Ishikawa (cell line): ENCODE measurements around the gene CFAP221.

Experiments
- CEBPB ChIP-seq: IDR thresholded peaks from 2 replicates; pipeline ENCODE4 v1.6.1; 2012
- CREB1 ChIP-seq: IDR thresholded peaks from 2 replicates; pipeline ENCODE4 v1.6.1; 2012; ENCODE audit warnings: low read depth
- EGR1 ChIP-seq: IDR thresholded peaks from 2 replicates; pipeline ENCODE4 v1.6.1; 2012
- EP300 ChIP-seq: IDR thresholded peaks from 2 replicates; pipeline ENCODE4 v1.6.1; 2012; ENCODE audit warnings: borderline replicate concordance
- FOXM1 ChIP-seq: IDR thresholded peaks from 2 replicates; pipeline ENCODE4 v1.6.1; 2012; ENCODE audit warnings: low read depth, borderline replicate concordance
- MAX ChIP-seq: IDR thresholded peaks from 2 replicates; pipeline ENCODE4 v1.6.1; 2012
- NFIC ChIP-seq: IDR thresholded peaks from 2 replicates; pipeline ENCODE4 v1.6.1; 2012
- RAD21 ChIP-seq: IDR thresholded peaks from 2 replicates; pipeline ENCODE4 v1.6.1; 2012; ENCODE audit warnings: low read depth
- REST ChIP-seq: IDR thresholded peaks from 2 replicates; pipeline ENCODE4 v1.6.1; 2012; ENCODE audit warnings: low read depth, mild to moderate bottlenecking
- TAF1 ChIP-seq: IDR thresholded peaks from 2 replicates; pipeline ENCODE4 v1.6.1; 2012; ENCODE audit warnings: low read depth, mild to moderate bottlenecking
- TCF12 ChIP-seq: IDR thresholded peaks from 2 replicates; pipeline ENCODE4 v1.6.1; 2012; ENCODE audit warnings: low read depth
- TEAD4 ChIP-seq: IDR thresholded peaks from 2 replicates; pipeline ENCODE4 v1.6.1; 2012
- USF1 ChIP-seq: IDR thresholded peaks from 2 replicates; pipeline ENCODE4 v1.6.1; 2012

GRCh38 chr2:119544075-119544938, at the start of gene CFAP221:
- TF ChIP-seq EGR1 (peak; percentile 31; the same call in 1 of the 2 replicates), TAF1 (no peak), CEBPB (no peak), MAX (no peak; the same call in 1 of the 2 replicates), FOXM1 (no peak), EP300 (peak; percentile 55; the same call in 1 of the 2 replicates), REST (no peak), TCF12 (no peak), CREB1 (no peak), RAD21 (no peak), TEAD4 (no peak), USF1 (no peak), NFIC (no peak)
